ENCODE results near the gene PTPRK. TPM values are rescaled to one million over a fixed set of nuclear protein-coding genes. Genes with fewer than 3 reads are reported as not detected.
"Not testable (repeated sequence)": the region's sequence is repeated elsewhere in the genome, so short reads cannot be mapped to it uniquely, and the experiment has no call there.

PTPRK gene
- polyA plus RNA-seq, 3 donors, result 0.01 TPM; not detected in 2

DNA sequence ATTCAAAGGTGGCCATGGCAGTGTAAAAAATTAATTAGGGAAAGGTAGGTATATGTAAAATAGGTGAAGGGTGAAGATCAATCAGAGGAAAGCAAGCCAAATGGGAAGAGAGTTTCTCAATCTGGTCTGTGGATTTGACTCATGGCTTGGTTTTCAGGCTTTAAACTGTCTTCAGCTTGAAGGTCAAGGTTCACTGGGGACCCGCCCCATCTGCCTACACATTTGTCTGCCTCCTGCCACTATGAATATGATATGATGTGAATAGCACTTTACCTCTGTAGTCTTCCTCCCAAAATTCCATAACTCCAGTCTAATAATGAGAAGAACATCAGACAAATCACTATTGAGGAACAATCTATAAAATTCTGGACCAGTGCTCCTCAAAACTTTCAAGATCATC, 587.3 kb downstream of the PTPRK start:
- H3K36me3 Mint-ChIP-seq, result no peaks in the 10 kb centered on the region
- H3K9me3 Mint-ChIP-seq, result peaks cover 8 to 21% (median 11%) of the 10 kb centered on the region in 7 donors
- H3K4me1 Mint-ChIP-seq, result no peaks in the 10 kb centered on the region

DNA sequence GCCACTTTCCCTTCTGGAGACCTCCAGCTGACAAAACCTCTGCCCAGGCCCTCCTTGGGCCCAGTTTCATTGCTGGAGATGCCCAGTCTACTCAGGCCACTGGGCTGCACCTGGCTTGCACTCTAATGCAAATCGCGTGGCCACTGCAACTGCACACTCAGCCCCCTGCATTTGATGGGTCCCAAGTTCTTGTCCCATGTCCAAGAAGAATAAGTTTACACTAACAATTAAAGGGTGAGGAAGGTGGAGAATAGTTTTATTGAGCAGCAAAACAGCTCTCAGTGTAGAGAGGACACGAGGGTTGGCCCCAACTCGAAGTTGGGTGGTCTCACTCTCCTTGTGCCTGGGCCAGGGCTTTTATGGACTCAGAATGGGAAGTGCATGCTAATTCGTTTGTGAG, 587.7 kb downstream of the PTPRK start:
- H3K27me3 Mint-ChIP-seq (ENCODE audit: low read depth in 3 of 3), result no peaks in the 10 kb centered on the region
- Histone ChIP-seq H4K20me1 (ENCODE audit: insufficient read depth, low read length) (no peaks in the 10 kb centered on the region), H3K9ac (ENCODE audit: insufficient read depth, low read length, poor library complexity, severe bottlenecking) (no peak overlapping the region), H3K79me2 (ENCODE audit: insufficient read depth, low read length) (no peaks in the 10 kb centered on the region), H3K4me2 (replicated peaks; ENCODE audit: extremely low read depth, low read length, poor library complexity, severe bottlenecking) (no peak overlapping the region), H3K4me3 (replicated peaks in 1 of 3; ENCODE audit: low read depth in 2 of 3, low read length in 3 of 3) (no peak overlapping the region), H2AFZ (ENCODE audit: insufficient read depth, low read depth, low read length, poor library complexity, severe bottlenecking) (no peak overlapping the region), H3K36me3 (replicated peaks in 1 of 2; ENCODE audit: control insufficient read depth in 1 of 2, insufficient read depth in 2 of 2, low read length in 2 of 2) (no peaks in the 10 kb centered on the region), H3K27ac (ENCODE audit: low read depth in 1 of 2, low read length in 2 of 2) (no peak overlapping the region), H3K27me3 (ENCODE audit: control insufficient read depth in 2 of 2, insufficient read depth in 2 of 2, low read length in 2 of 2) (no peaks in the 10 kb centered on the region), H3K4me1 (ENCODE audit: control insufficient read depth in 1 of 2, insufficient read depth in 2 of 2, low read length in 2 of 2) (no peaks in the 10 kb centered on the region), H3K9me3 (replicated peaks in 1 of 2; ENCODE audit: control insufficient read depth in 1 of 2, insufficient read depth in 1 of 2, low read length in 2 of 2) (peaks cover 8 to 10% of the 10 kb centered on the region in 2 donors)
- peaks cover 9 to 21% (median 13%) of the 10 kb centered on the region in 7 donors for H3K9me3 Mint-ChIP-seq
- no peak overlapping the region for H3K27ac Mint-ChIP-seq
- H3K4me3 Mint-ChIP-seq, result no peak overlapping the region
- H3K36me3 Mint-ChIP-seq, result no peaks in the 10 kb centered on the region
- 73% methylated on average over 3 of the region's 5 CpGs for WGBS (ENCODE audit: insufficient coverage)
- no peak for TF ChIP-seq CTCF (IDR thresholded peaks at IDR 0.05)
- intact Hi-C loops (cut with micrococcal nuclease), result no loop called here
- DNase-seq, result no peak
- H3K4me1 Mint-ChIP-seq, result no peaks in the 10 kb centered on the region

More for the DNA sequence above, 587.3 kb downstream of the PTPRK start:
- Histone ChIP-seq H3K79me2 (ENCODE audit: insufficient read depth, low read length) (no peaks in the 10 kb centered on the region), H3K27ac (ENCODE audit: low read depth in 1 of 2, low read length in 2 of 2) (no peak overlapping the region), H3K9me3 (replicated peaks in 1 of 2; ENCODE audit: control insufficient read depth in 1 of 2, insufficient read depth in 1 of 2, low read length in 2 of 2) (peaks cover 8 to 10% of the 10 kb centered on the region in 2 donors), H3K4me2 (replicated peaks; ENCODE audit: extremely low read depth, low read length, poor library complexity, severe bottlenecking) (no peak overlapping the region), H3K36me3 (replicated peaks in 1 of 2; ENCODE audit: control insufficient read depth in 1 of 2, insufficient read depth in 2 of 2, low read length in 2 of 2) (no peaks in the 10 kb centered on the region), H3K27me3 (ENCODE audit: control insufficient read depth in 2 of 2, insufficient read depth in 2 of 2, low read length in 2 of 2) (no peaks in the 10 kb centered on the region), H4K20me1 (ENCODE audit: insufficient read depth, low read length) (no peaks in the 10 kb centered on the region), H3K4me1 (ENCODE audit: control insufficient read depth in 1 of 2, insufficient read depth in 2 of 2, low read length in 2 of 2) (no peaks in the 10 kb centered on the region), H3K9ac (ENCODE audit: insufficient read depth, low read length, poor library complexity, severe bottlenecking) (no peak overlapping the region), H2AFZ (ENCODE audit: insufficient read depth, low read depth, low read length, poor library complexity, severe bottlenecking) (no peak overlapping the region), H3K4me3 (replicated peaks in 1 of 3; ENCODE audit: low read depth in 2 of 3, low read length in 3 of 3) (no peak overlapping the region)
- no peak for TF ChIP-seq CTCF (IDR thresholded peaks at IDR 0.05)
- no peak overlapping the region for H3K27ac Mint-ChIP-seq
- no peaks in the 10 kb centered on the region for H3K27me3 Mint-ChIP-seq (ENCODE audit: low read depth in 3 of 3)
- no CpG with 5 or more reads among the region's 1 CpG for WGBS (ENCODE audit: insufficient coverage)
- no peak for DNase-seq
- intact Hi-C loops (cut with micrococcal nuclease), result no loop called here
- H3K4me3 Mint-ChIP-seq, result no peak overlapping the region

- H3K36me3 Mint-ChIP-seq; H3K27me3 Mint-ChIP-seq (ENCODE audit: low read depth in 3 of 3); H3K4me3 ChIP-seq (replicated peaks in 1 of 3; ENCODE audit: low read depth in 2 of 3, low read length in 3 of 3); H3K27ac ChIP-seq (ENCODE audit: low read depth in 1 of 2, low read length in 2 of 2); H3K9ac ChIP-seq (ENCODE audit: insufficient read depth, low read length, poor library complexity, severe bottlenecking); H2AFZ ChIP-seq (ENCODE audit: insufficient read depth, low read depth, low read length, poor library complexity, severe bottlenecking); H3K27ac Mint-ChIP-seq; H3K4me1 Mint-ChIP-seq; DNase-seq; H3K4me3 Mint-ChIP-seq; H3K79me2 ChIP-seq (ENCODE audit: insufficient read depth, low read length); intact Hi-C loops (cut with micrococcal nuclease); H3K4me1 ChIP-seq (ENCODE audit: control insufficient read depth in 1 of 2, insufficient read depth in 2 of 2, low read length in 2 of 2); H3K36me3 ChIP-seq (replicated peaks in 1 of 2; ENCODE audit: control insufficient read depth in 1 of 2, insufficient read depth in 2 of 2, low read length in 2 of 2); H4K20me1 ChIP-seq (ENCODE audit: insufficient read depth, low read length); H3K4me2 ChIP-seq (replicated peaks; ENCODE audit: extremely low read depth, low read length, poor library complexity, severe bottlenecking); H3K27me3 ChIP-seq (ENCODE audit: control insufficient read depth in 2 of 2, insufficient read depth in 2 of 2, low read length in 2 of 2): not testable (repeated sequence)
- 79% methylated on average over 4 of the region's 10 CpGs for WGBS (ENCODE audit: insufficient coverage)
- H3K9me3 Mint-ChIP-seq, result peaks cover 14 to 29% (median 21%) of the 10 kb centered on the region in 7 donors
- peaks cover 4 to 11% of the 10 kb centered on the region in 2 donors for H3K9me3 ChIP-seq (replicated peaks in 1 of 2; ENCODE audit: control insufficient read depth in 1 of 2, insufficient read depth in 1 of 2, low read length in 2 of 2)
Observed at GRCh38 chr6:127926441-127926840, 594.0 kb downstream of the PTPRK start.

All from CD14-positive monocyte (primary cell).